Panc1 (cell line): Measurements from ENCODE around the gene JOSD1. TPM values are rescaled to one million over a fixed set of nuclear protein-coding genes. Genes with fewer than 3 reads are reported as not detected.

Source experiments
- ATAC-seq: fragments of 200-7000 bp; cut with Tn5 transposase; 2 replicates; pipeline ENCODE4 v1.9.1; 2020; ENCODE audit warnings: mild to moderate bottlenecking, moderate library complexity
- BruUV-seq: library from RNA; stranded (reverse); fragments of 400-500 nt; replicated peaks from 2 replicates; lab custom pipeline; 2021; lab: Mats Ljungman, UMichigan
- CTCF ChIA-PET: fragments of 300-600 bp; sonication (Branson Sonifier 250); formaldehyde crosslinking; loops from one replicate; lab custom pipeline; 2022; ENCODE audit warnings: antibody characterized with exemption; lab: Charles Lee
- POLR2A ChIA-PET: fragments of 300-600 bp; sonication (Branson Sonifier 250); formaldehyde crosslinking; loops from one replicate; lab custom pipeline; 2022; ENCODE audit warnings: antibody characterized with exemption; lab: Charles Lee
- DNase-seq: peaks from one replicate; pipeline ENCODE4 v3.0.0-alpha.2; 2010; ENCODE audit warnings: low read depth, low spot score
- H3K27ac ChIP-seq: 2 replicates; pipeline ENCODE4 v1.5.1; 2011; ENCODE audit warnings: mild to moderate bottlenecking, low read length, inconsistent platforms
- H3K27me3 ChIP-seq: fragments of 200-500 bp; sonication (Bioruptor generic); 2 replicates; pipeline ENCODE4 v1.6.0; 2014; ENCODE audit warnings: low read length, inconsistent platforms; ENCODE audit not compliant: control insufficient read depth, insufficient read depth
- H3K36me3 ChIP-seq: fragments of 200-500 bp; sonication (Bioruptor generic); 2 replicates; pipeline ENCODE4 v1.5.1; 2014; ENCODE audit warnings: inconsistent platforms, mild to moderate bottlenecking, low read length, moderate library complexity; ENCODE audit not compliant: control insufficient read depth, insufficient read depth
- H3K4me1 ChIP-seq: 2 replicates; pipeline ENCODE4 v1.5.1; 2011; ENCODE audit warnings: inconsistent platforms, mild to moderate bottlenecking, low read length, moderate library complexity; ENCODE audit not compliant: control insufficient read depth, insufficient read depth
- H3K4me3 ChIP-seq, 2 experiments: 2 replicates each; pipeline ENCODE4 v1.5.1; 2011 to 2012; ENCODE audit warnings: low read depth in 2 of 2, low read length in 2 of 2, mild to moderate bottlenecking in 2 of 2, inconsistent platforms in 1 of 2, moderate library complexity in 1 of 2
- H3K9me3 ChIP-seq: fragments of 200-500 bp; sonication (Bioruptor generic); 2 replicates; pipeline ENCODE4 v1.5.1; 2014; ENCODE audit warnings: low read depth, mild to moderate bottlenecking, inconsistent platforms, low read length, moderate library complexity; ENCODE audit not compliant: control insufficient read depth, insufficient read depth
- CTCF ChIP-seq: fragments of 450-650 bp; IDR thresholded peaks from 2 replicates; pipeline ENCODE4 v1.5.1; 2017; ENCODE audit warnings: mild to moderate bottlenecking
- POLR2AphosphoS5 ChIP-seq: IDR thresholded peaks from 2 replicates; pipeline ENCODE4 v1.6.1; 2012; ENCODE audit warnings: mild to moderate bottlenecking, low read depth, low read length, moderate library complexity
- SIN3A ChIP-seq: IDR thresholded peaks from 2 replicates; pipeline ENCODE4 v1.6.1; 2012; ENCODE audit warnings: low read depth, mild to moderate bottlenecking, low read length, moderate library complexity, borderline replicate concordance; ENCODE audit not compliant: insufficient read depth
- TCF7L2 ChIP-seq: IDR thresholded peaks from 2 replicates; pipeline ENCODE4 v1.6.1; 2011; ENCODE audit warnings: mild to moderate bottlenecking, low read depth, low read length, inconsistent platforms
- in situ Hi-C: cut with HindIII; loops from 2 replicates; pipeline ENCODE4 v1.10.0; 2016; ENCODE audit warnings: low sequenced_read_pairs, low pct_unique_long_range_greater_than_20kb
- intact Hi-C: fragments of 100-400 bp; cut with micrococcal nuclease; formaldehyde crosslinking; loops from one replicate; pipeline ENCODE4 v1.10.0; 2022; ENCODE audit not compliant: unreplicated experiment
- total RNA-seq: library from RNA; stranded (reverse); gene quantifications from one replicate; pipeline ENCODE4 v1.2.1, GENCODE V29; 2021; ENCODE audit not compliant: unreplicated experiment
- TF ChIP-seq, protein P1 (sequence below), 2 experiments: IDR thresholded peaks; 2 replicates each; pipeline ENCODE4 v1.6.1; 2011 to 2012; ENCODE audit warnings: low read depth in 2 of 2, control low read depth in 1 of 2, low read length in 1 of 2, mild to moderate bottlenecking in 1 of 2, moderate library complexity in 1 of 2; ENCODE audit not compliant: insufficient read depth in 1 of 2

Gene JOSD1
- total RNA-seq, 1 experiment from 2014 or later, result 35.1 TPM

- H3K9me3 ChIP-seq, result no peaks in the 10 kb centered on the region
- CTCF ChIA-PET, result no interaction called here
- no peaks in the 10 kb centered on the region for H3K27me3 ChIP-seq
- intact Hi-C loops, result no loop called here
- H3K4me1 ChIP-seq, result peaks cover 19% of the 10 kb centered on the region
- ATAC-seq, result no peak
- TF ChIP-seq SIN3A, result no peak
- TF ChIP-seq CTCF, result no peak
- no peak for TF ChIP-seq POLR2AphosphoS5
- TF ChIP-seq TCF7L2, result no peak
- TF ChIP-seq, protein P1, sequence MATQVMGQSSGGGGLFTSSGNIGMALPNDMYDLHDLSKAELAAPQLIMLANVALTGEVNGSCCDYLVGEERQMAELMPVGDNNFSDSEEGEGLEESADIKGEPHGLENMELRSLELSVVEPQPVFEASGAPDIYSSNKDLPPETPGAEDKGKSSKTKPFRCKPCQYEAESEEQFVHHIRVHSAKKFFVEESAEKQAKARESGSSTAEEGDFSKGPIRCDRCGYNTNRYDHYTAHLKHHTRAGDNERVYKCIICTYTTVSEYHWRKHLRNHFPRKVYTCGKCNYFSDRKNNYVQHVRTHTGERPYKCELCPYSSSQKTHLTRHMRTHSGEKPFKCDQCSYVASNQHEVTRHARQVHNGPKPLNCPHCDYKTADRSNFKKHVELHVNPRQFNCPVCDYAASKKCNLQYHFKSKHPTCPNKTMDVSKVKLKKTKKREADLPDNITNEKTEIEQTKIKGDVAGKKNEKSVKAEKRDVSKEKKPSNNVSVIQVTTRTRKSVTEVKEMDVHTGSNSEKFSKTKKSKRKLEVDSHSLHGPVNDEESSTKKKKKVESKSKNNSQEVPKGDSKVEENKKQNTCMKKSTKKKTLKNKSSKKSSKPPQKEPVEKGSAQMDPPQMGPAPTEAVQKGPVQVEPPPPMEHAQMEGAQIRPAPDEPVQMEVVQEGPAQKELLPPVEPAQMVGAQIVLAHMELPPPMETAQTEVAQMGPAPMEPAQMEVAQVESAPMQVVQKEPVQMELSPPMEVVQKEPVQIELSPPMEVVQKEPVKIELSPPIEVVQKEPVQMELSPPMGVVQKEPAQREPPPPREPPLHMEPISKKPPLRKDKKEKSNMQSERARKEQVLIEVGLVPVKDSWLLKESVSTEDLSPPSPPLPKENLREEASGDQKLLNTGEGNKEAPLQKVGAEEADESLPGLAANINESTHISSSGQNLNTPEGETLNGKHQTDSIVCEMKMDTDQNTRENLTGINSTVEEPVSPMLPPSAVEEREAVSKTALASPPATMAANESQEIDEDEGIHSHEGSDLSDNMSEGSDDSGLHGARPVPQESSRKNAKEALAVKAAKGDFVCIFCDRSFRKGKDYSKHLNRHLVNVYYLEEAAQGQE (IDR thresholded peaks at IDR 0.05; ENCODE audit: insufficient read depth in 1 of 2, low read depth in 2 of 2, low read length in 1 of 2), result no peak
- in situ Hi-C loops, result no loop called here
- peak overlapping the region; percentile 69 to 75 for H3K4me3 ChIP-seq
- H3K27ac ChIP-seq, result peak overlapping the region; percentile 90
- no peak for DNase-seq
- no TSS peak for BruUV-seq
- POLR2A ChIA-PET, result interaction anchor here (0.9 to 1.0 kb wide), 2 partner anchors 17 to 40 kb away, joined by 3 read pairs; partner anchors contain the start of gene TOMM22
- no peaks in the 10 kb centered on the region; the same call in 1 of the 2 replicates for H3K36me3 ChIP-seq
These were observed 2.2 kb downstream of the JOSD1 start for GRCh38 chr22:38698407-38699094.

GRCh38 chr22:38697425-38698089, 3.2 kb downstream of the JOSD1 start:
- ChIA-PET CTCF (no interaction called here), POLR2A (interaction anchor here (1.0 kb wide), 1 partner anchor 16 kb away, joined by 3 read pairs; the partner anchor contains the start of gene TOMM22)
- in situ Hi-C loops, result no loop called here
- DNase-seq, result no peak
- H3K27ac ChIP-seq, result peak overlapping the region; percentile 46
- H3K27me3 ChIP-seq, result no peaks in the 10 kb centered on the region
- no peaks in the 10 kb centered on the region for H3K9me3 ChIP-seq
- peaks cover 19% of the 10 kb centered on the region for H3K4me1 ChIP-seq
- no TSS peak for BruUV-seq
- peak overlapping the region; percentile 69 to 75 for H3K4me3 ChIP-seq
- H3K36me3 ChIP-seq, result no peaks in the 10 kb centered on the region; the same call in 1 of the 2 replicates
- intact Hi-C loops, result no loop called here
- no peak for TF ChIP-seq TCF7L2
- no peak for TF ChIP-seq POLR2AphosphoS5
- no peak for TF ChIP-seq CTCF
- TF ChIP-seq, protein P1 (IDR thresholded peaks at IDR 0.05; ENCODE audit: insufficient read depth in 1 of 2, low read depth in 2 of 2, low read length in 1 of 2), result no peak
- TF ChIP-seq SIN3A, result no peak
- ATAC-seq, result no peak
